NCI-H2171 (cell line): Measurements from ENCODE around the gene ACIN1.

ENCODE experiments used
- DNase-seq: peaks from one replicate; lab custom pipeline; 2025; lab: John Stamatoyannopoulos, UW

Gene ACIN1

DNA sequence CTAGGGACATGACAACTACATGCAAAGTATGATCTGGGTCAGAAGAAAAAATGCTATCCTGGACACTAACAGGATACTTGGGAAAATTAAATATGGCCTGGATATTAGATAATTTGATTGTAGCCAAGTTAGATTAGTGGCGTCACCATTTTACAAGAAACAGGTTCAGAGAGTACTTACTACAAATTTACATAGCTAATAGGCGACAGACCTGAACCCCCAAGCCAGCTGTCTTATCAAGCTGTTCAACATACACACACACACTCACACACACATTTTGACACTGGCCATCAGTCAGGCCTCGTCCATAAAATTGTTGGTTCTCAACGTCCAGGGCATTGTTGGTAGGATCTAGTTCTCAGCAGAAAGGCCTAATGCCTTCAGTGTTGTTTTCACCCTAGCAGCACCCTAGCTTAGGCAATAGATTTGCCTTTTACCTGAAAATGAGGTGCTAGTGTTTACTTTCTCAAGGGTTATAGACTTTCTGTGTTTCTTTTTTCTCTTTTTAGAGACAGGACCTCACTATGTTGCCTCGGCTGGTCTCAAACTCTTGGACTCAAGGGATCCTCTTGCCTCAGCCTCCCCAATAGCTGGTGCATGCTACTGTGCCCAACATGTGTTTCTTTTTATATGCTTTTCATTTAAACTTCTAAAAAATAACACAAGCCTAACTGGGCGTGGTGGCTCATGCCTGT is 81.7 kb downstream of the ACIN1 start:
- no peak for DNase-seq

DNA sequence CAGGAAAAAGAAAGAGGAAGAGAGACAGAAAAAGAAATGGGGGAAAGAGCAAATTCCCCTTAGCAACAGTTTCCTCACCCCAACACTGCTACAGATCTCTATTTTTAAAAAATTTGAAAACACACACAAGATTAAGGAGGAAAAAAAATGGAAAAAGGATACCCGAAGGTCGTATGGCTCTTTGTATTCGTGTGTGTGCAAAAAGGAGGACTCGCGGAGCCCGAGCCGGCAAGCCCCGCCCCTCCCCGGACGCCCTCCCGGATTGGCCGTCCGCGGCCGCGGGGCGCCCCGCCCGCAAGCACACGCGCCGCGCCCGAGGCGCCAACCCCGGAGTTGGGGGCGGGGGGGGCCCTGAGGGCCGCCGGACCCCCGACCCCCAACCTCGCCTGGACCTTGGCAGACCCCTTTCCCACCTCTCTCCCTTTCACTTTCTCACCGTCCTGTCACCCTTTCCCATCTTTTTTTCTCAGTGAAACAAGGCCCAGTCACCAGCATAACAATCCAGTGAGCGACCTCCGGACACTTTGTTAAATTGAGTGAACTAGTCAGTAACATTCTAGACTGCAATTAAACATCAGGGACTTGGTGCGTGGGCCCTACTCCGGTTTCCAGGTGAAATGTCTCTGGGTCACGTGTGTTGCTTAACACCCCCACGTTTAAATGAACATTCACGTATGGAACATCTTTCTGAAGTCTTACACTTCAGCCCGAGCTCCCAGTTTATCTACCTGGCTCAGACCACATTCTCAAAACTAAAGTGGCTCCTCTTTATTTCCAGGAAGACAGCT is 84.8 kb downstream of the ACIN1 start, which contains the start of gene C14orf93:
C14orf93 (minus strand) TSS at position 205 of the 788 bp plus-strand sequence. CDS start 11,120 bp downstream, outside the sequence.
- DNase-seq = peak; percentile 94

DNA sequence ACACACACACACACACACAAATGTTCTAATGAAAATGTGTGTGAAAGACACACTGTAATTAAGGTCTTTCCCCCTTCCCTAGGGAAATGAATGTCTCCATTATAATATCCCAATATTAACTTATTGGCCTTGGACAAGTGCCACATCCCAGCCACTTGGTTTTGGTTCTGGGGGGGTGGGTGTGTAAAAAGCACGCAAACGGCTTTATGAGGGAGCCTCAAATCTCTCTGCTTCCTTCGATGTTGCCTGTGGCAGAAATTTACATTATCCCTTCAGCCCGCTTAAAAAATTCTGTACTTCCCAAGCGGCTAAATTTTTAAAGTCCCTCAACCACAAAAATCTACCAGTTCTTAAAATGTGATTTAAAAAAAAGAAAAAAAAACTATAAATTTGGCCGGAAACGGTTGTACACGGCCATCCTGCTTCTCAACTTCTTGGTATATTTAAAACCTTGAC is 85.4 kb downstream of the ACIN1 start:
- no peak for DNase-seq

DNA sequence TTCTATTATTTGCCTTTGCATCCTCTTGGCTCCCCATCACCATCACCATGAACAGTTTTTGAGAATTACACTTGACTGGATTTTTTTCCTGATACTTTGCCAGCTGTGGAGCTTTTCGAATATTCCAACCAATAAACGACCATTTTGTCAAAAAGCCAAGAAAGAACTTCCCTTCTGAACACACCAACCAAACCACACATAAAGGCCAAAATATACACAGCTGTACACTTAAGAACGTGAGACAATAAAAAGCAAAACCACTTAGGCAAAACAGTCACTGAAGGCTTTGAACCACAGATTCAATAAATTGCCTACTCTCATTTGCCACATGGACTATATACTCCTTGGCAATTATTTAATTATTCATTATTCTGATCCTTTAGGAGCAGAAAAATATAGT is 86.1 kb downstream of the ACIN1 start:
- DNase-seq = no peak
